Mesenchymal stem cell (in vitro differentiated cells and primary cell): ENCODE measurements around the gene GPATCH8. TPM values are rescaled to one million over a fixed set of nuclear protein-coding genes. Genes with fewer than 3 reads are reported as not detected.

Experiments
- DNase-seq: peaks from one replicate; pipeline ENCODE4 v3.0.0-alpha.2; 2013
- H2AFZ ChIP-seq: one replicate; pipeline ENCODE4 v1.6.1; 2013; ENCODE audit warnings: low read depth, mild to moderate bottlenecking, control low read depth, inconsistent platforms, low read length, moderate library complexity
- H2AK5ac ChIP-seq: 2 replicates; pipeline ENCODE4 v1.6.1; 2013; ENCODE audit warnings: low read length, moderate library complexity, mild to moderate bottlenecking, inconsistent platforms; ENCODE audit not compliant: severe bottlenecking
- H2BK120ac ChIP-seq: one replicate; pipeline ENCODE4 v1.6.1; 2013; ENCODE audit warnings: low read depth, mild to moderate bottlenecking, inconsistent platforms, low read length, moderate library complexity
- H2BK12ac ChIP-seq, 2 experiments: one replicate each; pipeline ENCODE4 v1.6.1; 2013; ENCODE audit warnings: inconsistent platforms in 2 of 2, low read length in 2 of 2, mild to moderate bottlenecking in 2 of 2, moderate library complexity in 2 of 2, control low read depth in 1 of 2
- H2BK15ac ChIP-seq: one replicate; pipeline ENCODE4 v1.6.1; 2013; ENCODE audit warnings: mild to moderate bottlenecking, low read depth, inconsistent platforms; ENCODE audit not compliant: poor library complexity, severe bottlenecking
- H2BK5ac ChIP-seq: 2 replicates; pipeline ENCODE4 v1.6.1; 2013; ENCODE audit warnings: low read depth, mild to moderate bottlenecking, low read length, control low read depth, inconsistent platforms; ENCODE audit not compliant: poor library complexity, severe bottlenecking
- H3K14ac ChIP-seq, 2 experiments: one replicate each; pipeline ENCODE4 v1.6.1; 2013; ENCODE audit warnings: inconsistent platforms in 2 of 2, low read length in 2 of 2, control low read depth in 1 of 2, mild to moderate bottlenecking in 1 of 2, moderate library complexity in 1 of 2
- H3K18ac ChIP-seq, 2 experiments: one replicate each; pipeline ENCODE4 v1.6.1; 2013; ENCODE audit warnings: inconsistent platforms in 2 of 2, low read length in 2 of 2, control low read depth in 1 of 2, low read depth in 1 of 2, mild to moderate bottlenecking in 1 of 2
- H3K23ac ChIP-seq, 2 experiments: one replicate each; pipeline ENCODE4 v1.6.1; 2013; ENCODE audit warnings: inconsistent platforms in 2 of 2, low read length in 2 of 2, mild to moderate bottlenecking in 2 of 2, moderate library complexity in 2 of 2, control low read depth in 1 of 2
- H3K27ac ChIP-seq: 2 replicates; pipeline ENCODE4 v1.5.1; 2013; ENCODE audit warnings: mild to moderate bottlenecking, moderate library complexity, low read length, control low read depth, inconsistent platforms; ENCODE audit not compliant: poor library complexity, severe bottlenecking
- H3K27me3 ChIP-seq, 2 experiments: 2 replicates each; pipeline versions ENCODE4 v1.6.1 to v1.7.0; 2013; ENCODE audit warnings: low read length in 2 of 2, mild to moderate bottlenecking in 2 of 2, moderate library complexity in 2 of 2, control low read depth in 1 of 2, inconsistent platforms in 1 of 2; ENCODE audit not compliant: control insufficient read depth in 1 of 2, insufficient read depth in 1 of 2
- H3K36me3 ChIP-seq, 2 experiments: 2 replicates each; pipeline versions ENCODE4 v1.6.1 to v1.7.0; 2013; ENCODE audit warnings: low read length in 2 of 2, control low read depth in 1 of 2, inconsistent platforms in 1 of 2, low read depth in 1 of 2, mild to moderate bottlenecking in 1 of 2; ENCODE audit not compliant: insufficient read depth in 2 of 2, control insufficient read depth in 1 of 2
- H3K4ac ChIP-seq, 2 experiments: one replicate each; pipeline ENCODE4 v1.6.1; 2013; ENCODE audit warnings: inconsistent platforms in 2 of 2, low read length in 2 of 2, mild to moderate bottlenecking in 2 of 2, moderate library complexity in 2 of 2, control low read depth in 1 of 2, low read depth in 1 of 2
- H3K4me1 ChIP-seq: 2 replicates; pipeline ENCODE4 v1.6.1; 2013; ENCODE audit warnings: low read depth, low read length, control low read depth; ENCODE audit not compliant: control insufficient read depth, insufficient read depth
- H3K4me2 ChIP-seq: 2 replicates; pipeline ENCODE4 v1.6.1; 2013; ENCODE audit warnings: low read length, mild to moderate bottlenecking, inconsistent platforms; ENCODE audit not compliant: poor library complexity, severe bottlenecking
- H3K4me3 ChIP-seq, 2 experiments: 2 replicates each; pipeline versions ENCODE4 v1.5.1 to v1.7.0; 2013; ENCODE audit warnings: low read length in 2 of 2, mild to moderate bottlenecking in 2 of 2, control low read depth in 1 of 2, low read depth in 1 of 2; ENCODE audit not compliant: insufficient read depth in 1 of 2
- H3K79me1 ChIP-seq: replicated peaks from 2 replicates; pipeline ENCODE4 v1.6.1; 2013; ENCODE audit warnings: mild to moderate bottlenecking, control low read depth, low read length, inconsistent platforms; ENCODE audit not compliant: poor library complexity, severe bottlenecking
- H3K9ac ChIP-seq: 2 replicates; pipeline ENCODE4 v1.7.0; 2013; ENCODE audit warnings: mild to moderate bottlenecking, low read length, moderate library complexity
- H3K9me3 ChIP-seq: 2 replicates; pipeline ENCODE4 v1.7.0; 2013; ENCODE audit warnings: mild to moderate bottlenecking, low read length; ENCODE audit not compliant: control insufficient read depth
- H4K8ac ChIP-seq: one replicate; pipeline ENCODE4 v1.6.1; 2013; ENCODE audit warnings: inconsistent platforms, mild to moderate bottlenecking, low read length, moderate library complexity
- H4K91ac ChIP-seq: one replicate; pipeline ENCODE4 v1.6.1; 2013; ENCODE audit warnings: mild to moderate bottlenecking, low read length, inconsistent platforms
- WGBS: methylation state at CpG from one replicate; pipeline ENCODE4 v1.1.7; 2013; ENCODE audit warnings: mixed read lengths; 5-methylcytosine and 5-hydroxymethylcytosine counted together
- small RNA-seq: library from polyadenylated mRNA; stranded (forward); fragments of <200 nt; extraction: miRNeasy Mini kit (QIAGEN cat#:217004); gene quantifications from one replicate; pipeline ENCODE3, GENCODE V24; 2013; ENCODE audit warnings: low read depth

GPATCH8 gene

DNA sequence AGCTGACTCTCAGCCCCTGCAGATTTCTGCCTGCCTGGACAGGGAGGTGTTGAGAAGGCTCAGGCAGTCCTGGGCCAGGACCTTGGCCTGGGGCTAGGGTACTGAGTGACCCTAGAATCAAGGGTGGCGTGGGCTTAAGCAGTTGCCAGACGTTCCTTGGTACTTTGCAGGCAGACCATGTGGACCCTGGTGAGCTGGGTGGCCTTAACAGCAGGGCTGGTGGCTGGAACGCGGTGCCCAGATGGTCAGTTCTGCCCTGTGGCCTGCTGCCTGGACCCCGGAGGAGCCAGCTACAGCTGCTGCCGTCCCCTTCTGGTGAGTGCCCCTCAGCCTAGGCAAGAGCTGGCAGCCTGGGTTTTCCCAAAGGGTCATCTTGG lies 154.2 kb downstream of the GPATCH8 start:
- no peak overlapping the region for H2AK5ac ChIP-seq
- H2BK15ac ChIP-seq = no peak overlapping the region
- no peak overlapping the region for H3K4me3 ChIP-seq
- no peak overlapping the region for H2BK12ac ChIP-seq
- no peak overlapping the region for H3K14ac ChIP-seq
- H2AFZ ChIP-seq = no peak overlapping the region
- no peak overlapping the region for H4K8ac ChIP-seq
- WGBS = 94% methylated on average over 6 of the region's 6 CpGs
- peak overlapping the region in 1 of 2 experiments; percentile 30 for H3K18ac ChIP-seq
- H3K79me1 ChIP-seq = peaks cover 24% of the 10 kb centered on the region
- no peak overlapping the region for H3K4me2 ChIP-seq
- no peak overlapping the region for H3K9ac ChIP-seq
- H4K91ac ChIP-seq = no peak overlapping the region
- H2BK5ac ChIP-seq = no peak overlapping the region
- peaks cover 17% of the 10 kb centered on the region for H3K4me1 ChIP-seq
- no peak overlapping the region for H3K4ac ChIP-seq
- H3K36me3 ChIP-seq = peaks cover 42 to 55% of the 10 kb centered on the region in 2 experiments
- H3K27me3 ChIP-seq = no peaks in the 10 kb centered on the region
- H2BK120ac ChIP-seq = no peak overlapping the region
- H3K23ac ChIP-seq = no peak overlapping the region
- DNase-seq = no peak
- H3K9me3 ChIP-seq = no peaks in the 10 kb centered on the region
- no peak overlapping the region for H3K27ac ChIP-seq

DNA sequence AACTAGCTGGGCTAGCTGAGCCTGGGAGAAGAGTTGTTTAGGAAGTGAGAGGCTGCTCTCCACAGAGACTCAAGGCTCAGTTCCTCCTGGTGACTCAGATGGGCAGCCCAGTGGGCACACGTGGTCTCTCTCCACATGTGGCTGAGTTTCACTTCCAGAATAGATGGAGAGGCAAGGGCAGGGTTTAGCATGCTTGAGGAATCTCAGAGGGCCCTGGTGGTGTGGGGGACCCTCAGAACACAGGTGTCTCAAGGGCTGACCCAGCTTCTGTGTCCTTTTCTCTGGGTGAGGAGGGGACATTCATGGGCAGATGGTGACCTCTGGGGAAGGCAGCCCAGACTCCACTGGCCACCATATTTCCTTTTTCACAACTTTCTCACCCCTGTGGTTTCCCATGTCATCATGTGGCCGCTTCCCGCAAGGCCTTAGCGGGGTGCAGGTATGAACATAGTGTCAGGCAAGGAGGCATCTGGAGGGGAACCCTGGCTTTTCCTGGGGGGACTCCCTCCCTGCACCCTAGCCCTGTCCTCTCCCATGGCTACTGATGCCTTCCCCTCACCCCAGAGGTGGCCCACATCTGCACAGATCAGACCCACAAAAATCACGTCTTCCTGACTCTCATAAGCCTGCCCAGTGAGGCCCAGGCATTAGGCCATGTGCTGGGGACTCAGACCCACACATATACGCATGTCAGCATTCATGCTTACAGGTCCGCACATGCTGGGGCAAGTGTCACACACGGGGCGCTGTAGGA lies 154.8 kb downstream of the GPATCH8 start:
- no peak overlapping the region for H4K8ac ChIP-seq
- no peaks in the 10 kb centered on the region for H3K27me3 ChIP-seq
- WGBS = 90% methylated on average over 9 of the region's 9 CpGs

More for the DNA sequence above, 154.8 kb downstream of the GPATCH8 start:
- H3K79me1 ChIP-seq = peaks cover 24% of the 10 kb centered on the region
- no peak overlapping the region for H2BK12ac ChIP-seq
- DNase-seq = peak; percentile 40
- H2BK5ac ChIP-seq = no peak overlapping the region
- H3K36me3 ChIP-seq = peaks cover 42 to 50% of the 10 kb centered on the region in 2 experiments
- H3K23ac ChIP-seq = no peak overlapping the region
- H3K27ac ChIP-seq = no peak overlapping the region
- H2AK5ac ChIP-seq = no peak overlapping the region
- H3K18ac ChIP-seq = peak overlapping the region in 1 of 2 experiments; percentile 30
- H3K4me1 ChIP-seq = peaks cover 17% of the 10 kb centered on the region
- no peak overlapping the region for H3K14ac ChIP-seq
- no peak overlapping the region for H3K4me3 ChIP-seq
- H3K4me2 ChIP-seq = no peak overlapping the region
- H2AFZ ChIP-seq = no peak overlapping the region
- H3K9me3 ChIP-seq = no peaks in the 10 kb centered on the region
- H4K91ac ChIP-seq = no peak overlapping the region
- H3K4ac ChIP-seq = no peak overlapping the region
- H2BK120ac ChIP-seq = no peak overlapping the region
- peak overlapping the region; percentile 5 for H3K9ac ChIP-seq
- no peak overlapping the region for H2BK15ac ChIP-seq

Small RNA genes lying within 50 kb of the gene (small RNA-seq; reads per million reads assigned to genes)
- not detected for gene RN7SL258P
